ENCODE measurements around the gene SNAPC3. TPM values are rescaled to one million over a fixed set of nuclear protein-coding genes. Genes with fewer than 3 reads are reported as not detected.
"Not testable (repeated sequence)": the region's sequence is repeated elsewhere in the genome, so short reads cannot be mapped to it uniquely, and the experiment has no call there.

Gene SNAPC3
- polyA plus RNA-seq, 12 donors, result 25.8 to 44.1 (median 31.7) TPM; not detected in 1

DNA sequence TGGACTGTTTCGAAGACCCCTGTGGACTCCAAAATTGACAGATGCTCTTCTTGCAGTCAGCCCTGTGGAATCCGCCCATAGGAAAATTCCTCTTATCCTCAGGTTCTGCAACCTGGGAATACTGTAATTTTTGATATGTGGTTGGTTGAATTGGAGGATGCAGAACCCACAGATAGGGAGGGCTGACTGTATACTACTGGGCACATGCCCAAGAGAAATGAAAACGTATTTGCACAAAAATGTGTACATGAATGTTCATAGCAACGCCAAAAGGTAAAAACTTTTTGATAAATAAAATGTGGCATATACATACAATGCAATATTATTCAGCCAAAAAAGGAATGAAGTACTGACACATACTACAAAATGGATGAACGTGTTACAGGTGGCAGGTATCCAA, 1.9 kb upstream of the SNAPC3 start:
- no peak for DNase-seq

DNA sequence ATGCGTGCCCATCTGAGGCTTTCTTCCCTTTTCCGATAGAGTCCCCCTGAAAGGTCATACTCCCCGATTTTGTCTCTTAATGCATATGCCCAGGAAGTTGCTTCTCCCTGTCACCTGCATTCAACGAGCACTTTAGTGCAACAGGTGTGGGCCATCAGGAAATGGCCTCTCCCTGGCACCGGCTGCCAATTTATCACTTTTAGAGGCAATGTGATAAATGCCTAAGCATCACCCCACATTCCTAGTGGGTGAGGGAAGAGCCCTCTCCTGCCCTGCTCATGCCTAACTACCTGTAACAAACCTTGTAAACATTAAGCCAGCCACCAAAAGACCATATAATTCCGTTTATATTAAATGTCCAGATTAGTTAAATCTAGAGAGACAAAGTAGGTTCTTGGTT, 1.1 kb upstream of the SNAPC3 start:
- DNase-seq, result no peak

DNA sequence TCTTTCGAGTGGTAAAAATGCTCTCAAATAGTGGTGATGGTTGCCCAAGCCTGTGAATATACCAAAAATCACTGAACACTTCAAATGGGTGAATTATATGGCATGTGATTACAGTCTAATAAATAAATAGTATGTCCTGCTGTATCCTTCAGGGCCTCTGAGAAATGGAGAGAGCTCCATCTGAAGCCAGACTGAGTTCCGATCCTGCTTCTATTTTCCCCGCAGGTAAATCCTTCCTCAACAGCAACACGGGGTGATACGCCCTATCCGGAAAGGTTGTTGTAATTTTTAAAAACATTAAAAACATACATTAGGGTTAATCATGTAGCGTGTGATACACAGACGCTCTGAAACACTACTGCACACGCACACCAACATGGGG, 695 bp upstream of the SNAPC3 start:
- no peak for DNase-seq

DNA sequence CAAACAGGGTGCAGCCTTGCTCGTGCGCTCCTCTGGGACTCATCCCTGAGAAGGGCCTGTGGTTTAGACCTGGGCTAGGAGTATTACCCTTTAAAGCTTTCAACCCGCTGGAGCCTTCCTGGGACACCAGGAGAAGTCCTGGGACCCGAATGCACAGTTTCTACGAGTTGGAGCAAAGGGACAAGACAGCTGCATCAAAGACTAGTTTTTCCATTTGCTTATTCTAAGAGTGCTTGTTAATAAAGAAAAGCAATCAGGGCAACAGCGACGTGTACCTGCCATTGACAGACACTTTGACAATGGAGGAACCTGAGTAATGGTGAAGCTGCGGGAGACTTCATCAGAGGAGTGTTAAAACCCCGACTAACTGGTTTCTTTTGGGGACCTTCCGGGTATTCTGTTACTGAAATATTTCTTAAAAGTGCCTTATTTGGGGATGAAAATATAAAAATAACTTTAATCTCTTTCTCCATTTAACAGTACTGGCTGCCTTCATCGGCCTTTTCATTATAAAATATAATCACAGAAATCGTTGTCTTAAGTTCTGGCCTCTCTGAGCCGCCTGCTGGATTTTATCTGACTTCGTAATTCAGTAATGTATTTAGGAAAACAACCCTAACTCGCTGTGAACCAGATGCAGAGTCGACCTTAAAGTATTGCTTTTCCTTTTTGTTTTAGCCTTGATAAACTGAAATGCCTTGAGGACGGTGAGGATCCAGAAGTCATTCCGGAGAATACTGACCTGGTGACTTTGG, 732 bp downstream of the SNAPC3 start:
- no peak for DNase-seq

DNA sequence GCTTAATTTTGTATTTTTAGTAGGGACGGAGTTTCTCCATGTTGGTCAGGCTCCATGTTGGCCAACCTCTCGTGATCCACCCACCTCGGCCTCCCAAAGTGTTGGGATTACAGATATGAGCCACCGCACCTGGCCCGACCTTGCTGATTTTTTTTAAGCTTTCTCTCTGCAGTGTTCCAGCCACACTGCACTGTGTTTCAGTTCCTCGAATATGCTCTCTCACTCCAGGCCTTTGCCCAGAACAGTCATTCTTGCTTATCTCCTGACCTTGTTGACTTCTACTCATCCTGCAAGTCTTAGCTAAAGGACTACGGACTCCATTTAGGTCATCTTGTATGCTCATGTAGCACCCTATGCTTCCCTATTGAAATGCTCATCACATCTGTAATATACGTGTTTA, 3.3 kb downstream of the SNAPC3 start:
- DNase-seq, result no peak

DNA sequence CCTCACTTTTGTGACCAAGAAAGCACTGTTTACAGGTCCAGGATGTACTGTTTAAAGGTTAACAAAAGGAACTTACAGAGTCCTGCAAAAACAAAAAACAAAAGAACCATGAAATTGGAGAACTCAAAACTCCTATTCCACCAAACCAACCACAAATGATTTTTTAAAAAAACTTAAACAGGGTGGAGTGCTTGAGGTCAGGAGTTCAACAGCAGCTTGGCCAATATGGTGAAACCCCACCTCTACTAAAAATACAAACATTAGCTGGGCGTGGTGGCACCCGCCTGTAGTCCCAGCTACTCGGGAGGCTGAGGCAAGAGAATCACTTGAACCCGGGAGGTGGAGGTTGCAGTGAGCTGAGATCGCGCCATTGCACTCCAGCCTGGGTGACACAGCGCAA, 5.0 kb downstream of the SNAPC3 start:
- not testable (repeated sequence) for DNase-seq

DNA sequence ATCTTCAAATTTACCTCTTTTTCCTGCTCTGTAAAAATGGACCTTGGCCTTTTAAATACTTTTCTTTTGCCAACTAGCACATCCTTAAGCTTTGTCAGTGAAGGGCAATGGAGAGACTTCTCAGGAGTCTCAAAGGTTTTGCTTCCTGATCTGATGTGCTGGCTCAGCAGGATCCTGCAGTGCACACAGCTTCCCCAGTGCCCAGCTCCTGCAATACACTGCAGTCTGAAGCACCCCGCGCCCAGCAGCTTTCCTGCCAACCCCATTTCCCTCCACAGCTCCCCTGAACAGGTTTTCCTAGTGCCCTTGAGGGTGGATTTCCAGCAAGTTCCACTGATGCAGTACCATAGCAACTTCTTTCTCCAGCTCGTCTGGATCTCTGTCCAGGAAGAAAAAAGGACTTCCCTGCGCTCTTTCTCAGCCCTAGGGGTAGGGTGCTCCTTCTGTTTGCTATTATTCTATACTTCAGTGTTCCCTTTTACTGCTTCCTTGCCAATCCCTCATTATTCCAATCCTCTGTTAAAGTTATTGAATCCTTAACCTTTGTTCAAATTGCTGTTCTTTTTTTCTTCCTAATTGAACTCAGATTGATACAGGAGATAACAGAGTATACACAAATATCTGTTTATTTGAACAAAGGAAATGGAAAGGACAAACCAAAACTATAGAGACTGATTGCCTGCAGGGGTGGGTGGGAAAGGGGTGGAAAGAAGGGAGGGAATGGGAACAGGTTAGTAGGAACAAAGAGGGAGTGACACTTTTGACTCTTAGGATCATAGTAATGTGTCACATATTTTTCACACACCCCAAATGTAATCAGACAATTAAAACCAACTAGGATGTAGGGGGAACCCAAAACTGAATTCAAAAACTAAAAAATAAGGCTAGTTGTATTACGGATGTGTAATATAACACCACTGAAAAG, 8.5 kb downstream of the SNAPC3 start:
- no peak for DNase-seq

DNA sequence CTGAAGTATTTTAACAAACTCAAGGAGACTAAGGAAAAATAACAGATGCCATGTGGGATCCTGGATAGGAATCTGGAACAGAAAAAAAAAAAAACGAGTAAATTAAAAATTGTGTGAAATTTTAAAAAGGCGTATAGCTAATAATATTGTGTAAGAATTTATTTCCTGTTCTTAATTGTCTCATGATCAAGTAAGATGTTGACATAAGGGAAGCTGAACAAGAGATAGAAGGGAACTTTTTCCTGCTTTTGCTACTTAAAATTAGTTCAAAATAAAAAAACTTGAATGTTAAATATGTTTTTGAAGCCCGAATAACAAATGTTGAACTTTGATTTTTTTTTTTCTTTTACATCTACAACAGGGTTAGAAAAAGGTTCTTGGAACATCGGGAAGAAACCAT, 10.5 kb downstream of the SNAPC3 start:
- no peak for DNase-seq

DNA sequence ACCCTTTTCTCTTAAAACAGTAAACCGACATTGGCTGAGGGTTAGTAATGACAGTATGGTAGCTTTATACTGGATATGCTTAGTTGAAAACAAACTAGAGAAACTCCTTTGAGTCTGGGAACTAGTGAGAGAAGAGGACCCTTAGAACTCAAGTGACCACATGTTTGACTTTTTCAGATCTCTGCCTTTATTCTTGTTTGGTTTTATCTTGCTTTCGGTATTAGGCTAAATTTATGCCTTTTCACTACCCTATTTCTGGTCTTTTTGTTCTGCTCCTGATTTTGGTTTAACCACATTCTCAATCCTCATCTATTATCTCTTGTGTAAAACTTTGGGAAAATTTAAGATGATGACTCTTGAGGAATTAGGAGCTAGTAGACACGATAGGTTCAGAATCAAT, 11.0 kb downstream of the SNAPC3 start:
- DNase-seq, result no peak

DNA sequence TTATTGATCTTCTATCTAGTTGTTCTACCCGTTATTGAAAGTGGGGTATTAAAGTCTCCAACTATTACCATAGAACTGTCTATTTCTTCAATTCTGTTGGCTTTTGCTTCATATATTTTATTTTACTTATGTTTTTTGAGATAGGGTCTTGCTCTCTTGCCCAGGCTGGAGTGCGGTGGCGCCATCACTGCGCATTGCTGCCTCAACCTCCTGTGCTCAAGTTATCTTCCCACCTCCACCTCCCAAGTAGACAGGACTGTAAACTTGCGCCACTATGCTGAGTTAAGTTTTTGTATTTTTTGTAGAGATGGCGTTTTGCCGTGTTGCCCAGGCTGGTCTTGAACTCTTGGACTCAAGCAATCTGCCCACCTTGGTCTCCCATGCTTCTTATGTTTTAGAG, 16.2 kb downstream of the SNAPC3 start:
- no peak for DNase-seq

DNA sequence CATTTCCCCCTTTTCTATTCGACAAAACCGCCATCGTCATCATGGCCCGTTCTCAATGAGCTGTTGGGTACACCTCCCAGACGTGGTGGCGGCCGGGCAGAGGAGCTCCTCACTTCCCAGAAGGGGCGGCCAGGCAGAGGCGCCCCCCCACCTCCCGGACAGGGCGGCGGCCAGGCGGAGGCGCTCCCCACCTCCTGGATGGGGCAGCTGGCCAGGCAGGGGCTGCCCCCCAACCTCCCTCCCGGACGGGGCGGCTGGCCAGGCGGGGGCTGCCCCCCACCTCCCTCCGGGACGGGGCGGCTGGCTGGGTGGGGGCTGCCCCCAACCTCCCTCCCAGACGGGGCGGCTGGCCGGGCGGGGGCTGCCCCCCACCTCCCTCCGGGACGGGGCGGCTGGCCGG, 19.2 kb downstream of the SNAPC3 start:
- DNase-seq, result not testable (repeated sequence)

DNA sequence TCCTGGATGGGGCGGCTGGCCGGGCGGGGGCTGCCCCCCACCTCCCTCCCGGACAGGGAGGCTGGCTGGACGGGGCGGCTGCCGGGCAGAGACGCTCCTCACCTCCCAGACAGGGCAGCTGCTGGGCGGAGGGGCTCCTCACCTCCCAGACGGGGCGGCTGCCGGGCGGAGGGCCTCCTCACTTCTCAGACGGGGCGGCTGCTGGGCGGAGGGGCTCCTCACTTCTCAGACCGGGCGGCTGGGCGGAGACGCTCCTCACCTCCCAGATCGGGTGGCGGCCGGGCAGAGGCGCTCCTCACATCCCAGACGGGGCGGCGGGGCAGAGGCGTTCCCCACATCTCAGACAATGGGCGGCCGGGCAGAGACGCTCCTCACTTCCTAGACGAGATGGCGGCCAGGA, 19.6 kb downstream of the SNAPC3 start:
- DNase-seq, result not testable (repeated sequence)

DNA sequence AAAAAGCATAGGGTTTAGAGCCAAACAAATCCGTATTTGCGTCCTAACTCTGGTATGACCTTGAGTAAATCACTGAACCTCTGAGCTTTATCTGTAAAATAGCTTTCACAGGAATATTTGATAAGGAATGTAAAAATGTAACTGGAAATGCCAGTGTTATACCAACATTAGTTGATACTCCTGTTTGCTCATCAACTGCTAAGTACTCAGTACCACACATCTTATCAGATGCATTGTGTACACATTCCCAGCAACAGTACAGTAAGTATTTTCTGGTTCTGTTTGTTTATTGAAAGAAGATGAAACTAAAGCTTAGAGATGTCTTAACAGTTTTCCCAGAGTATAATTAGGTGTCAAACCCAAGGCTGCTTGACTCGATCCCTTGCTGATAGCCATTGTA, 21.5 kb downstream of the SNAPC3 start:
- no peak for DNase-seq

DNA sequence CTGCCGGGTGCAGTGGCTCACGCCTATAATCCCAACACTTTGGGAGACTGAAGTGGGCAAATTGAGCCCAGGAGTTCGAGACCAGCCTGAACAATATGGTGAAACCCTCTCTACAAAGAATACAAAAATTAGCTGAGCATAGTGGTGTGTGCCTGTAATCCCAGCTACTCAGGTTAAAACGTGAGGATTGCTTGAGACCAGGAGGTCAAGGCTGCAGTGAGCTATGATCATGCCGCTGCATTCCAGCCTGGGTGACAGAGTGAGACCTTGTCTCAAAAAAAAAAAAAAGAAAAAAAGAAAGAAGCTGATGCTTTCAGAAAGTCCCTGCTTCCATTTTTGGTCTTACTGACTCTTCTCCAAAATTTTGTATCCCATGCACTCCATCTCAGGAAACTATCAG, 31.3 kb downstream of the SNAPC3 start:
- no peak for DNase-seq

DNA sequence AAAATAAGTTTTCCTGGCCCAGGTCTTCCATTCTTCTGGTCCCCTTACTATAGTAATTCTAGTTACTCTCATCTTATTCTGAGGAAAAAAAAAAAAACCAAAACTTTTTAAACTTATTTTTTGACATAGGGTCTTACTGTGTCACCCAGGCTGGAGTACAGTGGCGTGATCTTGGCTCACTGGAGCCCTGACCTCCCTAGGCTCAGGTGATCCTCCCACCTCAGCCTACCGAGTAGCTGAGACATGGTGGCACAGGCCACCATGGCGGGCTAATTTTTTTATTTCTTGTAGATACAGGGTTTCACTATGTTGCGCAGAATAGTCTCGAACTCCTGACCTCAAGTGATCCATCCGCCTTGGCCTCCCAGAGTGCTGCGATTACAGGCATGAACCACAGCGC, 38.4 kb downstream of the SNAPC3 start:
- no peak for DNase-seq

DNA sequence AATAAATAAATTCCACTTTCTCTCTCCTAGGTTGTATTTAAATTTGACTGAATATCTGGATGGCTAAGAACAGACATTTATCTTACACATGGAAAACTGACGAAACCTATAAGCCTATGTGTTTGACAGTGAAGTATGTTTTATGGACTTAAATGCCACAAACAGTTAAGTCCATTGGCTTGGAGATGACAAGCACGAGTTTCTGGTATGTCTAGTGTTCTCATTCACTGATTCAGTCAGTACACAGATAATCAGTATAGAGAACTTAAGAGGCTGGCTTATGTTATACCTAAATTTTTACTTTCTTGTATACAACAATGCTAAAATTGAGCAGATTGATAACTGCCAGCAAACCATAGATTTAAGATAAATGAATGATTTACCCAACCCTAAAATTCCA, 38.9 kb downstream of the SNAPC3 start:
- DNase-seq, result no peak

DNA sequence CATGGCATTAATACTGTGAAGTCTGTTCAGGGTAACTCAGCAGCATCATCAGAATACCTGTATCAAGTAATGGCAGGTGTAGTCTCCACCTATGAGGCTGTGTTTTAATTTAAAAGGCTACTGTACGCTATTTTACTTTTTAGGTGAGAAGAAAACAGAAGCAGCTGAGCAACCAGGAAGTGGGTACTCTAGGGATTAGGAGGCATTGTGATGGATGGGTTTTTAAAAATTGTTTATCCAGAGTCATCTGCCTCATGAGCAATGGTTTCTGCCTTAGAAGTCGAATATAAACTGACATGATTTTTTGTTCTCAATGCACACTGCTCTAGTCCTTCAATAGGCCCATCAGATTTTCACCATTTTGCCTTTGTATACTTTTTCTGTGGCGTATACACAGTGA, 45.5 kb downstream of the SNAPC3 start:
- DNase-seq, result no peak

DNA sequence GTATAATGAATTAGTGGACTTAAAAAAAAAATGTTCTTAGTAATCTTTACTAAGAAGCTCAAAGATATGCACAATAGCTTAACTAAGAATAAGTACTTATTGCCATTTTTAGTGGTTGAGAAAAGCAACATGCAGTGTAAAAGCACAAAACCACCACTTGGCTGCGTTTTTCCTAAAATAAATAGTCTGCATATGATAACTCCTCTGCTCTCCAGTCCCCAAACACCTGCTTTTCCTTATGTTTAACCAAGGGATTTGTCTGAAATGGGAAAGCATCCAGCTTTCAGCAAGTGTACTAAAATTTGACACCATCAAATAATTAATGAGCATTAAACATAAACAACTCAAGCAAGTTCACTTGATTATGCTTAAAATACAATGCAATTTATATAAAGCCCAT, 46.7 kb downstream of the SNAPC3 start:
- no peak for DNase-seq

DNA sequence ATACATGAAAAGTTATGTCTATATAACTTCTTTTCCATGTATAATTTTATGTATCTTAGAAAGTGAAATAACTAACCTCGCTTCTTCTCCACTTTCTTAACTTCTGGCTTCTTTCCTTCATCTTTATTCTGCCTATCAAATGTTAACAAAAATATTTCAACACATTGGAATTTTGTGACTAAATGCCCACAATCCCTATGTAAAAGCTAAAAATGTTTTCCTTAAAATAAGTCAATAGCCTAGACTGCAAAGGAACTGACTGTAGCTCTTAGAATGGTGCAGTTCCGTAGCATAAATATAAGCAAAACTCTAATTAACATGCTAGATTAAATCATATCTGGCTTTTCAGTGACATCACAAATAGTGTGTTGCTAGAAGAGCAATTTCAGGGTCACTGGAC, 47.2 kb downstream of the SNAPC3 start:
- DNase-seq, result no peak

DNA sequence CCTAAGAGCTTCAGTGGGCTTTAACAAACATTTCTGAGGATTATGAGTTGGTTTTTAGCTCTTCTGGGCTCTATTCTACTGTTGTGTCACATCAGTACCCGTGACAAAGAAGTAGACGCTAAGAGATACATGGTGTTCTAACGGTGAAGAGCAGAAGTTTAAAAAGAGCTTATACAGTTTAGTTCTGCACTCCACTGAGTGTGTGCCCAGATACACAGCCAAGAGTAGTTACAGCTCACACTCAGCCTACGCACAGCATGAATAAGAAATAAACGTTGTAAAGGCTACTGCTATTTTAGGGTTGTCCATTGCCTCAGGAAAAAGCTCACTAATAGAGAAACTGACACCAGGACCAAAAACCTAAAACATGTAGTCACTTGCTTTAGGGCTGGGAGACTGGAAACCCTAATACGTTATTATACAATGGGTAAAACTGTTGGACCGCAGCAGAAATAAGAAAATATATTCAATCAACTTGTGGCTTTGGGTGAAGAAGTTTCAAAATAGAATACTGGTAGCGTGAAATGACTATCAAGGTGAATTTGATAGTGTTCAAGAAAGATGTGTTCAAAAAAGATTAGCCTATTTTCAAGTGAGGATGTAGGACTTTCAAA, 53.4 kb downstream of the SNAPC3 start:
- DNase-seq, result no peak

DNA sequence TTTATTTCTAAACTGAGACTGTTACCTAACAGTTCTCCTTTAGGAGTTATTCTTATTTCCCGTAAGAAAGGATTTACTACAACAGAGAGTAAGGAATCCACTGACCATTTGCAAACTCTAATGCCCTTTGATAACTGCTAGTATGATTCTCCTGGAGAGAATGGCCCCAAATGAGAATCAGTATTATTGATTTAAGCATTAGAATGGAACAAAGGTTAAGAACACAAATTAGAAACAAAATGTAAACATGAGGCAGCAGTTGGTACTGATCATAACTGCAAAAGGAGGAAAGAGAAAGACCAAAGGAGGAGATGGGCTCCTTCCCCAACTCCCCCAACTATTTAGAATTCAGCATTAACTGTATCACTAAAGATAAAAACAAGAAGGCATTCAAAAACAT, 57.4 kb downstream of the SNAPC3 start:
- DNase-seq, result no peak

DNA sequence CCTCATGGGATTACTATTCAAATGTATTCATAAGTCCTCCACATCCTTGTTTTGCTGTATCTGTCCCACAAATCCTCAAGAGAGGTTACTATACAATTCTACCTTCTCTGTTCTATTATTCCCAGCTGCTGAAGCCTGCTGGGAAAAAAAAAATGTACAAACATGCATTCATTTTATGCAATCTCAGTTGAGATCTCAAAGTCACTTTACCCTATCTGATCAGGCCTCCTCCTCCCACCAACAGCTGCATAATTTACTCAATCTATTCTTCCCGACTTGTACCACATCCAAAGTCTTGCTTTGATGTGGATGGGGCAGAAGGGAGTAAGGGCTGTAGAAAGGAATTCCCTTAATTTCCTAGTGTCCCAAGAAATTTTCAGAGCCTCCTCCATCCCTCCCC, 59.5 kb downstream of the SNAPC3 start:
- no peak for DNase-seq

DNA sequence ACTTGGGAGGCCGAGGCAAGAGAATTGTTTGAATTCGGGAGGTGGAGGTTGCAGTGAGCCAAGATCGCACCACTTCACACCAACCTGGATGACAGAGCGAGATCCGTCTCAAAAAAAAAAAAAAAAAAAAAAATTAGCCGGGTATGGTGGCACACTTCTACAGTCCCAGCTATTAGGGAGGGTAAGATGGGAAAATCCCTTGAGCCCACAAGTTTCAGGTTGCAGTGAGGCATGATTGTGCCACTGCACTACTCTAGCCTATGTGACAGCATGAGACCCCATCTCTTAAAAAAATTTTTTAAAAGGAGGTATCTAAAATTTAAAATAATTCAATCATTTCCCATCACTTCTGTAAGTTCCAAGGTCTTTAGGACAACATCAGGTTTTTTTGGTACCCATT, 62.1 kb downstream of the SNAPC3 start:
- no peak for DNase-seq

Data from muscle of arm (tissue), 12 donors.